HepG2 (cell line): ENCODE measurements around the gene DHFR. TPM values are rescaled to one million over a fixed set of nuclear protein-coding genes. Genes with fewer than 3 reads are reported as not detected.

ENCODE experiments used
- CCDC6 ChIP-seq: sonication (generic); formaldehyde crosslinking; IDR thresholded peaks from 2 replicates; pipeline ENCODE4 v1.8.1; 2022; ENCODE audit warnings: mild to moderate bottlenecking, missing genetic modification reagents, moderate library complexity
- GTF2F1 ChIP-seq: fragments of 150-350 bp; IDR thresholded peaks from 2 replicates; pipeline ENCODE4 v1.6.1; 2014; ENCODE audit warnings: low read length
- HNRNPH1 ChIP-seq: fragments of 200-400 bp; formaldehyde crosslinking; optimal IDR thresholded peaks from 2 replicates; pipeline ENCODE3; 2017; ENCODE audit warnings: mild to moderate bottlenecking, low read depth, low read length
- KDM5B ChIP-seq: sonication (generic); formaldehyde crosslinking; IDR thresholded peaks from 2 replicates; pipeline ENCODE4 v1.4.0; 2020; ENCODE audit warnings: missing genetic modification reagents, mild to moderate bottlenecking, borderline replicate concordance
- MTERF4 ChIP-seq: sonication (generic); formaldehyde crosslinking; IDR thresholded peaks from 2 replicates; pipeline ENCODE4 v1.8.0; 2023; ENCODE audit warnings: mild to moderate bottlenecking, missing genetic modification reagents
- NFIB ChIP-seq: sonication (generic); formaldehyde crosslinking; IDR thresholded peaks from 2 replicates; pipeline ENCODE4 v1.9.0; 2021; ENCODE audit warnings: missing genetic modification reagents, mild to moderate bottlenecking, borderline replicate concordance
- NFYC ChIP-seq: IDR thresholded peaks from 2 replicates; pipeline ENCODE4 v1.6.1; 2016; ENCODE audit warnings: missing genetic modification reagents, missing compliant biosample characterization
- NR2F6 ChIP-seq, 2 experiments: IDR thresholded peaks; 2 replicates each; pipeline ENCODE4 v1.6.1; 2016; ENCODE audit warnings: antibody characterized with exemption in 1 of 2, mild to moderate bottlenecking in 1 of 2
- NRL ChIP-seq: sonication (generic); formaldehyde crosslinking; IDR thresholded peaks from 2 replicates; pipeline ENCODE4 v1.5.0; 2020; ENCODE audit warnings: missing genetic modification reagents, mild to moderate bottlenecking, moderate library complexity, borderline replicate concordance
- POGZ ChIP-seq: sonication (generic); formaldehyde crosslinking; IDR thresholded peaks from 2 replicates; pipeline ENCODE4 v1.4.0; 2020; ENCODE audit warnings: mild to moderate bottlenecking, missing genetic modification reagents
- SP2 ChIP-seq: sonication (generic); formaldehyde crosslinking; IDR thresholded peaks from 2 replicates; pipeline ENCODE4 v1.5.1; 2020; ENCODE audit warnings: mild to moderate bottlenecking, missing genetic modification reagents
- SP4 ChIP-seq: sonication (generic); formaldehyde crosslinking; IDR thresholded peaks from 2 replicates; pipeline ENCODE4 v1.8.1; 2023; ENCODE audit warnings: mild to moderate bottlenecking, missing genetic modification reagents
- YEATS4 ChIP-seq: sonication (generic); formaldehyde crosslinking; IDR thresholded peaks from 2 replicates; pipeline ENCODE4 v1.4.0; 2020; ENCODE audit warnings: missing genetic modification reagents, borderline replicate concordance
- ZFY ChIP-seq: sonication (generic); formaldehyde crosslinking; IDR thresholded peaks from 2 replicates; pipeline ENCODE4 v1.4.0; 2020; ENCODE audit warnings: missing genetic modification reagents
- ZNF124 ChIP-seq: sonication (generic); formaldehyde crosslinking; IDR thresholded peaks from 2 replicates; pipeline ENCODE4 v1.4.0; 2020; ENCODE audit warnings: missing genetic modification reagents
- ZNF235 ChIP-seq: sonication (generic); formaldehyde crosslinking; IDR thresholded peaks from 2 replicates; pipeline ENCODE4 v1.8.1; 2023; ENCODE audit warnings: mild to moderate bottlenecking, missing genetic modification reagents, borderline replicate concordance
- ZNF260 ChIP-seq: sonication (generic); formaldehyde crosslinking; IDR thresholded peaks from 2 replicates; pipeline ENCODE4 v1.4.0; 2020; ENCODE audit warnings: missing genetic modification reagents, low read depth, mild to moderate bottlenecking, borderline replicate concordance
- ZNF34 ChIP-seq: sonication (generic); formaldehyde crosslinking; IDR thresholded peaks from 2 replicates; pipeline ENCODE4 v1.4.0; 2020; ENCODE audit warnings: mild to moderate bottlenecking, missing genetic modification reagents, borderline replicate concordance
- ZNF556 ChIP-seq: sonication (generic); formaldehyde crosslinking; IDR thresholded peaks from 2 replicates; pipeline ENCODE4 v1.4.0; 2020; ENCODE audit warnings: mild to moderate bottlenecking, missing genetic modification reagents, borderline replicate concordance
- ZNF563 ChIP-seq: sonication (generic); formaldehyde crosslinking; IDR thresholded peaks from 2 replicates; pipeline ENCODE4 v1.8.0; 2022; ENCODE audit warnings: mild to moderate bottlenecking, moderate library complexity, missing genetic modification reagents
- ZNF614 ChIP-seq: IDR thresholded peaks from 2 replicates; pipeline ENCODE4 v1.6.1; 2018; ENCODE audit warnings: missing biosample characterization, missing genetic modification reagents, inconsistent platforms, borderline replicate concordance
- ZSCAN25 ChIP-seq: sonication (generic); formaldehyde crosslinking; IDR thresholded peaks from 2 replicates; pipeline ENCODE4 v1.8.0; 2022; ENCODE audit warnings: mild to moderate bottlenecking, missing genetic modification reagents
- polyA plus RNA-seq, 8 experiments: library from polyadenylated mRNA; depleted of rRNA in 3 of 8; stranded (reverse) in 7 of 8; unstranded in 1 of 8; fragments of >200 nt; fragmentation: Illumina TruSeq in 4 of 8; extraction: Trizol in 4 of 8; gene quantifications; 2 replicates each; pipeline versions ENCODE4 v1.2.1 to v1.2.3, GENCODE V29; 2011 to 2016; ENCODE audit warnings: low read depth in 4 of 8, missing spikeins in 1 of 8, mixed read lengths in 1 of 8; ENCODE audit not compliant: insufficient read depth in 1 of 8
- total RNA-seq, 5 experiments: library from RNA; depleted of rRNA; stranded (reverse); fragments of >200 nt; fragmentation: Illumina TruSeq; extraction: Trizol; gene quantifications; 2 replicates each; pipeline ENCODE4 v1.2.3, GENCODE V29; 2016; ENCODE audit warnings: low read depth in 1 of 5
- TF ChIP-seq, protein P1 (sequence below), 2 experiments: fragments of 450-650 bp in 1 of 2; sonication (generic) in 1 of 2; formaldehyde crosslinking; IDR thresholded peaks; 2 replicates each; pipeline versions ENCODE4 v1.5.0 to v1.8.0; 2020 to 2022; ENCODE audit warnings: mild to moderate bottlenecking in 1 of 2, missing genetic modification reagents in 1 of 2
- TF ChIP-seq, protein P2 (sequence below): sonication (generic); formaldehyde crosslinking; IDR thresholded peaks from 2 replicates; pipeline ENCODE4; 2020; ENCODE audit warnings: missing genetic modification reagents, mild to moderate bottlenecking, borderline replicate concordance

DHFR gene
- total and polyA plus RNA-seq, 2 of the 13 experiments (the other 11 are each of a cell fraction or from before 2014, with no cell fraction given), result 22.8 to 59.0 TPM

GRCh38 chr5:80654391-80655230, at the start of gene DHFR, which contains the start of gene MSH3 (continued):
- TF ChIP-seq, protein P1, sequence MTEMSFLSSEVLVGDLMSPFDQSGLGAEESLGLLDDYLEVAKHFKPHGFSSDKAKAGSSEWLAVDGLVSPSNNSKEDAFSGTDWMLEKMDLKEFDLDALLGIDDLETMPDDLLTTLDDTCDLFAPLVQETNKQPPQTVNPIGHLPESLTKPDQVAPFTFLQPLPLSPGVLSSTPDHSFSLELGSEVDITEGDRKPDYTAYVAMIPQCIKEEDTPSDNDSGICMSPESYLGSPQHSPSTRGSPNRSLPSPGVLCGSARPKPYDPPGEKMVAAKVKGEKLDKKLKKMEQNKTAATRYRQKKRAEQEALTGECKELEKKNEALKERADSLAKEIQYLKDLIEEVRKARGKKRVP (CRISPR knock-in tag; IDR thresholded peaks at IDR 0.05), result peak in 1 of 2 experiments; percentile 9; a peak in 1 of 4 replicates
- TF ChIP-seq ZNF556 (CRISPR knock-in tag), result peak; percentile 89; the same call in 1 of the 2 replicates
- TF ChIP-seq CCDC6 (CRISPR knock-in tag), result peak; percentile 59; the same call in 1 of the 2 replicates
- peak; percentile 57 for TF ChIP-seq ZSCAN25 (CRISPR knock-in tag)
- no peak for TF ChIP-seq GTF2F1
- TF ChIP-seq ZNF34 (CRISPR knock-in tag), result no peak; the same call in 1 of the 2 replicates
- no peak for TF ChIP-seq NFIB (CRISPR knock-in tag)
- TF ChIP-seq YEATS4, result peak; percentile 81
- 0 out of 2 replicates have a peak, but pooled peaks have one; percentile 44 for TF ChIP-seq MTERF4
- TF ChIP-seq ZFY (CRISPR knock-in tag), result peak; percentile 93
- peak; percentile 27; the same call in 1 of the 2 replicates for TF ChIP-seq ZNF235 (CRISPR knock-in tag)
- peak; percentile 68 for TF ChIP-seq NFYC (CRISPR knock-in tag)
- peak; percentile 78 for TF ChIP-seq SP4 (CRISPR knock-in tag)
- no peak for TF ChIP-seq NR2F6 (IDR thresholded peaks at IDR 0.05)
- no peak for TF ChIP-seq NR2F6 (CRISPR knock-in tag; IDR thresholded peaks at IDR 0.05)
- TF ChIP-seq SP2, result peak; percentile 67
- TF ChIP-seq ZNF260 (CRISPR knock-in tag), result no peak
- TF ChIP-seq, protein P2, sequence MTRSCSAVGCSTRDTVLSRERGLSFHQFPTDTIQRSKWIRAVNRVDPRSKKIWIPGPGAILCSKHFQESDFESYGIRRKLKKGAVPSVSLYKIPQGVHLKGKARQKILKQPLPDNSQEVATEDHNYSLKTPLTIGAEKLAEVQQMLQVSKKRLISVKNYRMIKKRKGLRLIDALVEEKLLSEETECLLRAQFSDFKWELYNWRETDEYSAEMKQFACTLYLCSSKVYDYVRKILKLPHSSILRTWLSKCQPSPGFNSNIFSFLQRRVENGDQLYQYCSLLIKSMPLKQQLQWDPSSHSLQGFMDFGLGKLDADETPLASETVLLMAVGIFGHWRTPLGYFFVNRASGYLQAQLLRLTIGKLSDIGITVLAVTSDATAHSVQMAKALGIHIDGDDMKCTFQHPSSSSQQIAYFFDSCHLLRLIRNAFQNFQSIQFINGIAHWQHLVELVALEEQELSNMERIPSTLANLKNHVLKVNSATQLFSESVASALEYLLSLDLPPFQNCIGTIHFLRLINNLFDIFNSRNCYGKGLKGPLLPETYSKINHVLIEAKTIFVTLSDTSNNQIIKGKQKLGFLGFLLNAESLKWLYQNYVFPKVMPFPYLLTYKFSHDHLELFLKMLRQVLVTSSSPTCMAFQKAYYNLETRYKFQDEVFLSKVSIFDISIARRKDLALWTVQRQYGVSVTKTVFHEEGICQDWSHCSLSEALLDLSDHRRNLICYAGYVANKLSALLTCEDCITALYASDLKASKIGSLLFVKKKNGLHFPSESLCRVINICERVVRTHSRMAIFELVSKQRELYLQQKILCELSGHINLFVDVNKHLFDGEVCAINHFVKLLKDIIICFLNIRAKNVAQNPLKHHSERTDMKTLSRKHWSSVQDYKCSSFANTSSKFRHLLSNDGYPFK (CRISPR knock-in tag), result 0 out of 2 replicates have a peak, but pooled peaks have one; percentile 31
- peak; percentile 68 for TF ChIP-seq POGZ (CRISPR knock-in tag)
- TF ChIP-seq KDM5B (CRISPR knock-in tag), result peak; percentile 75; the same call in 1 of the 2 replicates
- TF ChIP-seq ZNF614 (CRISPR knock-in tag), result 0 out of 2 replicates have a peak, but pooled peaks have one; percentile 18
- peak; percentile 49; the same call in 1 of the 2 replicates for TF ChIP-seq ZNF124 (CRISPR knock-in tag)
- 0 out of 2 replicates have a peak, but pooled peaks have one; percentile 21 for TF ChIP-seq NRL (CRISPR knock-in tag)
- TF ChIP-seq ZNF563 (CRISPR knock-in tag), result 0 out of 2 replicates have a peak, but pooled peaks have one; percentile 45
- peak; percentile 28 for TF ChIP-seq HNRNPH1
